Prostate gland (tissue), 2 donors: ENCODE results near the gene SCN1A. TPM values are rescaled to one million over a fixed set of nuclear protein-coding genes. Genes with fewer than 3 reads are reported as not detected.

Experiments used
- DNase-seq: peaks from one replicate; pipeline ENCODE4 v3.0.0-alpha.2; 2019; ENCODE audit warnings: low spot score
- H3K27ac ChIP-seq, 2 donors: fragments of 200-600 bp; sonication (generic); 2 replicates each; pipeline ENCODE4 v1.5.1; 2017 to 2019
- H3K27me3 ChIP-seq: fragments of 200-600 bp; sonication (generic); replicated peaks from 2 replicates; pipeline ENCODE4 v1.5.1; 2019; ENCODE audit not compliant: insufficient read depth
- H3K36me3 ChIP-seq, 2 donors: fragments of 200-600 bp; sonication (generic); 1 replicate in 1 of 2; 2 replicates in 1 of 2; pipeline versions ENCODE4 v1.5.1 to v1.8.1; 2017 to 2019
- H3K4me1 ChIP-seq: fragments of 200-600 bp; sonication (generic); replicated peaks from 2 replicates; pipeline ENCODE4 v1.5.1; 2019
- H3K4me3 ChIP-seq, 2 donors: fragments of 200-600 bp; sonication (generic); 2 replicates each; pipeline ENCODE4 v1.5.1; 2017 to 2019
- H3K9me3 ChIP-seq: fragments of 200-600 bp; sonication (generic); 2 replicates; pipeline ENCODE4 v1.5.1; 2017
- CTCF ChIP-seq, 4 experiments: fragments of 200-600 bp in 2 of 4; fragments of 450-650 bp in 2 of 4; sonication (generic) in 2 of 4; IDR thresholded peaks; 1 replicate in 3 of 4; 2 replicates in 1 of 4; pipeline ENCODE4 v1.5.1; 2016 to 2019; ENCODE audit warnings: antibody characterized with exemption in 4 of 4, mild to moderate bottlenecking in 2 of 4, moderate library complexity in 2 of 4
- POLR2A ChIP-seq: fragments of 450-650 bp; IDR thresholded peaks from one replicate; pipeline ENCODE4 v1.6.1; 2016; ENCODE audit warnings: antibody characterized with exemption, mild to moderate bottlenecking
- POLR2AphosphoS5 ChIP-seq: sonication (generic); formaldehyde crosslinking; IDR thresholded peaks from one replicate; pipeline ENCODE4 v1.6.1; 2017; ENCODE audit warnings: antibody characterized with exemption
- WGBS: methylation state at CpG from one replicate; pipeline ENCODE4 v1.1.5; 2018; 5-methylcytosine and 5-hydroxymethylcytosine counted together
- intact Hi-C: fragments of 100-400 bp; cut with DNase I; formaldehyde crosslinking; loops from one replicate; pipeline ENCODE4 v1.14.2; 2022
- total RNA-seq, 2 donors: library from RNA; depleted of rRNA; stranded (reverse); fragments of >200 nt; gene quantifications; one replicate each; pipeline ENCODE4 v1.1.0, GENCODE V29; 2016

SCN1A gene
- total RNA-seq, 2 donors from 2014 or later, result 0.23 TPM; not detected in 1

GRCh38 chr2:166134252-166135151, 6.7 kb upstream of the SCN1A start:
- peaks cover 4% of the 10 kb centered on the region for H3K27me3 ChIP-seq
- no peak overlapping the region for H3K27ac ChIP-seq
- no peak overlapping the region for H3K4me3 ChIP-seq
- H3K36me3 ChIP-seq, result no peaks in the 10 kb centered on the region
- H3K4me1 ChIP-seq, result no peaks in the 10 kb centered on the region
- 51% methylated on average over 3 of the region's 3 CpGs for WGBS
- intact Hi-C loops, result no loop called here
- TF ChIP-seq POLR2AphosphoS5 (no peak), POLR2A (no peak), CTCF (IDR thresholded peaks at IDR 0.05) (no peak)
- DNase-seq, result no peak
- H3K9me3 ChIP-seq, result no peaks in the 10 kb centered on the region

GRCh38 chr2:166133653-166134052, 5.8 kb upstream of the SCN1A start:
- no peak for DNase-seq
- no peaks in the 10 kb centered on the region for H3K4me1 ChIP-seq
- H3K27ac ChIP-seq, result no peak overlapping the region
- 88% methylated on average over 7 of the region's 7 CpGs for WGBS
- H3K27me3 ChIP-seq, result peaks cover 4% of the 10 kb centered on the region
- intact Hi-C loops, result no loop called here
- H3K4me3 ChIP-seq, result no peak overlapping the region
- H3K9me3 ChIP-seq, result no peaks in the 10 kb centered on the region
- TF ChIP-seq CTCF (IDR thresholded peaks at IDR 0.05) (no peak), POLR2A (no peak), POLR2AphosphoS5 (no peak)
- H3K36me3 ChIP-seq, result no peaks in the 10 kb centered on the region

GRCh38 chr2:166128156-166128505, 311 bp upstream of the SCN1A start:
- Histone ChIP-seq H3K4me3 (no peak overlapping the region), H3K27ac (no peak overlapping the region), H3K36me3 (no peaks in the 10 kb centered on the region), H3K9me3 (no peaks in the 10 kb centered on the region), H3K4me1 (no peaks in the 10 kb centered on the region), H3K27me3 (peaks cover 4% of the 10 kb centered on the region)
- no peak for DNase-seq
- intact Hi-C loops, result loop anchor here (5.0 kb wide), 1 partner anchor 176 kb away; the partner anchor contains the start of gene TTC21B
- TF ChIP-seq POLR2AphosphoS5 (no peak), POLR2A (no peak), CTCF (IDR thresholded peaks at IDR 0.05) (no peak)

GRCh38 chr2:166126007-166126639, 1.7 kb downstream of the SCN1A start:
- intact Hi-C loops, result loop anchor here (5.0 kb wide), 1 partner anchor 174 kb away; the partner anchor contains the start of gene TTC21B
- no peaks in the 10 kb centered on the region for H3K9me3 ChIP-seq
- H3K4me1 ChIP-seq, result no peaks in the 10 kb centered on the region
- no peak for DNase-seq
- TF ChIP-seq POLR2A (no peak), POLR2AphosphoS5 (no peak), CTCF (IDR thresholded peaks at IDR 0.05) (no peak)
- H3K4me3 ChIP-seq, result no peak overlapping the region
- H3K27ac ChIP-seq, result no peak overlapping the region
- H3K36me3 ChIP-seq, result no peaks in the 10 kb centered on the region
- 78% methylated on average over 6 of the region's 6 CpGs for WGBS
- peaks cover 4% of the 10 kb centered on the region for H3K27me3 ChIP-seq
